HG03060 (cell line): ENCODE results near the gene CPT2.
"Not testable (repeated sequence)": the region's sequence is repeated elsewhere in the genome, so short reads cannot be mapped to it uniquely, and the experiment has no call there.

Experiments used
- ATAC-seq: cut with Tn5 transposase; IDR thresholded peaks from one replicate; pipeline ENCODE4 v1.9.1; 2021; ENCODE audit warnings: low read depth, moderate number of reproducible peaks; ENCODE audit not compliant: unreplicated experiment

The CPT2 gene

GRCh38 chr1:53180951-53181350 is 15.7 kb upstream of the CPT2 start:
- no peak for ATAC-seq

GRCh38 chr1:53182111-53182593 is 14.5 kb upstream of the CPT2 start:
- ATAC-seq, result no peak

GRCh38 chr1:53182716-53183094 is 13.9 kb upstream of the CPT2 start:
- no peak for ATAC-seq

GRCh38 chr1:53183095-53183990 is 13.3 kb upstream of the CPT2 start:
- ATAC-seq, result no peak

- ATAC-seq, result not testable (repeated sequence)
Observed at GRCh38 chr1:53185955-53186297, 10.7 kb upstream of the CPT2 start.

- ATAC-seq, result no peak
Observed at GRCh38 chr1:53186533-53186932, 10.1 kb upstream of the CPT2 start.

GRCh38 chr1:53187401-53187800 is 9.2 kb upstream of the CPT2 start:
- ATAC-seq, result no peak

- no peak for ATAC-seq
Observed at GRCh38 chr1:53188099-53188498, 8.5 kb upstream of the CPT2 start.

- ATAC-seq, result no peak
Observed at GRCh38 chr1:53189061-53189460, 7.6 kb upstream of the CPT2 start.

- no peak for ATAC-seq
Observed at GRCh38 chr1:53190210-53190611, 6.4 kb upstream of the CPT2 start.

- no peak for ATAC-seq
Observed at GRCh38 chr1:53195246-53196016, 1.2 kb upstream of the CPT2 start.

GRCh38 chr1:53196017-53196484 is 573 bp upstream of the CPT2 start:
- no peak for ATAC-seq

- no peak for ATAC-seq
Observed at GRCh38 chr1:53197291-53198200, 922 bp downstream of the CPT2 start.

GRCh38 chr1:53198241-53198651 is 1.6 kb downstream of the CPT2 start:
- ATAC-seq, result no peak

GRCh38 chr1:53203466-53203865 is 6.8 kb downstream of the CPT2 start:
- no peak for ATAC-seq

GRCh38 chr1:53205496-53205895 is 8.9 kb downstream of the CPT2 start:
- not testable (repeated sequence) for ATAC-seq

GRCh38 chr1:53206083-53206685 is 9.6 kb downstream of the CPT2 start:
- not testable (repeated sequence) for ATAC-seq

- no peak for ATAC-seq
Observed at GRCh38 chr1:53206735-53207379, 10.2 kb downstream of the CPT2 start.

- ATAC-seq, result no peak
Observed at GRCh38 chr1:53207726-53208125, 11.1 kb downstream of the CPT2 start.

GRCh38 chr1:53210352-53210751 is 13.7 kb downstream of the CPT2 start:
- no peak for ATAC-seq
